NCI-H345 treated with DMSO at 0.1 percent for 48 hours (cell line): ENCODE data around the gene POLG.

Experiments
- DNase-seq: peaks from one replicate; lab custom pipeline; 2025; ENCODE audit not compliant: unreplicated experiment; lab: John Stamatoyannopoulos, UW

The POLG gene

GRCh38 chr15:89327113-89327512, 7.5 kb downstream of the POLG start:
- no peak for DNase-seq

GRCh38 chr15:89326316-89326715, 8.3 kb downstream of the POLG start:
- DNase-seq, result peak; percentile 93

- DNase-seq, result no peak
Measured at GRCh38 chr15:89325039-89325803, 9.4 kb downstream of the POLG start.

GRCh38 chr15:89323825-89324224, 10.8 kb downstream of the POLG start:
- no peak for DNase-seq

- no peak for DNase-seq
Measured at GRCh38 chr15:89322822-89323221, 11.8 kb downstream of the POLG start.

- DNase-seq, result no peak
Measured at GRCh38 chr15:89321521-89322410, 12.9 kb downstream of the POLG start.

GRCh38 chr15:89320200-89320599, 14.4 kb downstream of the POLG start:
- DNase-seq, result no peak

GRCh38 chr15:89319678-89320077, 14.9 kb downstream of the POLG start:
- DNase-seq, result no peak

- DNase-seq, result no peak
Measured at GRCh38 chr15:89317186-89317720, 17.4 kb downstream of the POLG start.

GRCh38 chr15:89316504-89316903, 18.1 kb downstream of the POLG start:
- DNase-seq, result no peak

GRCh38 chr15:89315375-89315929, 19.2 kb downstream of the POLG start:
- DNase-seq, result no peak

- DNase-seq, result no peak
Measured at GRCh38 chr15:89309993-89310392, 24.6 kb downstream of the POLG start.

GRCh38 chr15:89308236-89308635, 26.4 kb downstream of the POLG start:
- DNase-seq, result no peak

- no peak for DNase-seq
Measured at GRCh38 chr15:89307791-89308190, 26.8 kb downstream of the POLG start.

GRCh38 chr15:89307046-89307587, 27.5 kb downstream of the POLG start:
- no peak for DNase-seq

- no peak for DNase-seq
Measured at GRCh38 chr15:89305395-89305794, 29.2 kb downstream of the POLG start.

- DNase-seq, result no peak
Measured at GRCh38 chr15:89303986-89304385, 30.6 kb downstream of the POLG start.

- no peak for DNase-seq
Measured at GRCh38 chr15:89301304-89302089, 33.1 kb downstream of the POLG start.

- no peak for DNase-seq
Measured at GRCh38 chr15:89299896-89300295, 34.7 kb downstream of the POLG start.

- no peak for DNase-seq
Measured at GRCh38 chr15:89293012-89293411, 41.6 kb downstream of the POLG start.
